Vagina (tissue), 2 donors: ENCODE data around the gene FOXD1.

Source experiments
- POLR2A ChIP-seq, 2 donors: fragments of 450-650 bp; IDR thresholded peaks; one replicate each; pipeline ENCODE4 v1.6.1; 2017; ENCODE audit warnings: antibody characterized with exemption in 2 of 2, mild to moderate bottlenecking in 2 of 2, moderate library complexity in 2 of 2
- POLR2AphosphoS5 ChIP-seq, 2 donors: sonication (generic); formaldehyde crosslinking; IDR thresholded peaks; one replicate each; pipeline ENCODE4 v1.9.0; 2017; ENCODE audit warnings: antibody characterized with exemption in 2 of 2, mild to moderate bottlenecking in 2 of 2, low read depth in 1 of 2; ENCODE audit not compliant: insufficient read depth in 1 of 2
- TF ChIP-seq, protein P1 (sequence below), 3 experiments: fragments of 450-650 bp in 2 of 3; fragments of 200-600 bp in 1 of 3; sonication (generic) in 1 of 3; IDR thresholded peaks; one replicate each; pipeline ENCODE4 v1.5.1; 2017 to 2019; ENCODE audit warnings: antibody characterized with exemption in 3 of 3, mild to moderate bottlenecking in 2 of 3, moderate library complexity in 2 of 3

DNA sequence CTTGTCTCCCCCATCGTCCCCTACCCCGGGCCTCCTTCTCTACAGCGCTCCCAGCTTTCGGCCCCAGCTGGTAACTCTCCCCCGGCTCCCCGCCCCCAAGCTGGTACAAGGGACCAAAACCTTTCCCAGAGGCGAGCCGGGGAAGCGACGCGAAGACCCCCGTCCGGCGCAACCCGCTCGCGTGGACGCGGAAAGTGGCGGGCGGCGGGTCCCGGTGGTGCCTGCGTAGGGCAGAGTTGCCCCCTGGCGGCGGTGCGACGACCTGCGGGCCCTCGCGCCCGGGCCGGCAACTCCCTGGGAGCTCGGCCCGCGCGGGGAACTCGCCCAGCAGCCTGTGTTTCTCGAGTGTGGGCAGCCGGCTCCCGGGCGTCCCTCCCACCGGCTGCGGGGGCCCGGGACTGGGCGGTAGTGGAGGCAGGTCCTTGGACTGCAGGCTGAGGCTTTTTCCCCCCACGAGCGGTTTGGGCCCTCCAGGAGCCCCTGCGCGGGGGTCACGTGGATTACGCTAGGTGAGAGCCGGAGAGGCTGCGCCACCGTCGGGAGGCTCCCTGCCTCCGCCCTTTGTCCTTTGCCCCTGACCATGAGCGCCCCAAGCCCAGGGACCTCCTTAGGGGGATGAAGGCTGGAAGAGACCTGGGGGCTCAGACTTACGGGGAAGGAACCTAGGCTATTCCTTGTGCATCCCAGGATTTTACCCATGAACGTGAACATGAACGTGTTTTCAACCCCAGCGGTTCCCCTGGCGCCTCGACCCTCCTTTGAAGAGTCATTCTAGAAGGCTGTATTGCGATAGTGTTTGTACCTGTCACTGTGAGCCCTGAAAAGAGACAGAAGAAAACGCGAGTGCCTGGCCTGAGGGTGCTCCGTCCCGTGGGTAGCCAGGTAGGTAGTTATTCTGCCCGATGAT is 2.9 kb upstream of the FOXD1 start:
- TF ChIP-seq, protein P1, sequence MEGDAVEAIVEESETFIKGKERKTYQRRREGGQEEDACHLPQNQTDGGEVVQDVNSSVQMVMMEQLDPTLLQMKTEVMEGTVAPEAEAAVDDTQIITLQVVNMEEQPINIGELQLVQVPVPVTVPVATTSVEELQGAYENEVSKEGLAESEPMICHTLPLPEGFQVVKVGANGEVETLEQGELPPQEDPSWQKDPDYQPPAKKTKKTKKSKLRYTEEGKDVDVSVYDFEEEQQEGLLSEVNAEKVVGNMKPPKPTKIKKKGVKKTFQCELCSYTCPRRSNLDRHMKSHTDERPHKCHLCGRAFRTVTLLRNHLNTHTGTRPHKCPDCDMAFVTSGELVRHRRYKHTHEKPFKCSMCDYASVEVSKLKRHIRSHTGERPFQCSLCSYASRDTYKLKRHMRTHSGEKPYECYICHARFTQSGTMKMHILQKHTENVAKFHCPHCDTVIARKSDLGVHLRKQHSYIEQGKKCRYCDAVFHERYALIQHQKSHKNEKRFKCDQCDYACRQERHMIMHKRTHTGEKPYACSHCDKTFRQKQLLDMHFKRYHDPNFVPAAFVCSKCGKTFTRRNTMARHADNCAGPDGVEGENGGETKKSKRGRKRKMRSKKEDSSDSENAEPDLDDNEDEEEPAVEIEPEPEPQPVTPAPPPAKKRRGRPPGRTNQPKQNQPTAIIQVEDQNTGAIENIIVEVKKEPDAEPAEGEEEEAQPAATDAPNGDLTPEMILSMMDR (IDR thresholded peaks at IDR 0.05), result peak; percentile 52 to 58 (median 54)
- no peak for TF ChIP-seq POLR2A (IDR thresholded peaks at IDR 0.05)
- TF ChIP-seq POLR2AphosphoS5 (IDR thresholded peaks at IDR 0.05; ENCODE audit: insufficient read depth in 1 of 2, low read depth in 1 of 2), result no peak
